CD14-positive monocyte (primary cell): Measurements from ENCODE around the gene MGAM2. TPM values are rescaled to one million over a fixed set of nuclear protein-coding genes. Genes with fewer than 3 reads are reported as not detected.

Source experiments
- DNase-seq, 3 donors: peaks; one replicate each; pipeline ENCODE4 v3.0.0-alpha.2; 2011 to 2022
- H2AFZ ChIP-seq: 2 replicates; pipeline ENCODE4 v1.6.0; 2012; ENCODE audit warnings: mild to moderate bottlenecking, low read depth, low read length, inconsistent platforms; ENCODE audit not compliant: insufficient read depth, poor library complexity, severe bottlenecking
- H3K27ac ChIP-seq, 2 donors: 1 replicate in 1 of 2; 2 replicates in 1 of 2; pipeline ENCODE4 v1.5.1; 2012 to 2013; ENCODE audit warnings: low read length in 2 of 2, control low read depth in 1 of 2, inconsistent platforms in 1 of 2, low read depth in 1 of 2, mild to moderate bottlenecking in 1 of 2
- H3K27me3 ChIP-seq, 2 donors: one replicate each; pipeline versions ENCODE4 v1.6.0 to v1.6.1; 2011 to 2013; ENCODE audit warnings: low read length in 2 of 2; ENCODE audit not compliant: control insufficient read depth in 2 of 2, insufficient read depth in 2 of 2
- H3K36me3 ChIP-seq, 2 donors: replicated peaks in 1 of 2; 1 replicate in 1 of 2; 2 replicates in 1 of 2; pipeline versions ENCODE4 v1.5.1 to v1.6.1; 2012 to 2013; ENCODE audit warnings: low read length in 2 of 2, control low read depth in 1 of 2, inconsistent platforms in 1 of 2, mild to moderate bottlenecking in 1 of 2; ENCODE audit not compliant: insufficient read depth in 2 of 2, control insufficient read depth in 1 of 2
- H3K4me1 ChIP-seq, 2 donors: 1 replicate in 1 of 2; 2 replicates in 1 of 2; pipeline versions ENCODE4 v1.5.1 to v1.6.1; 2012 to 2013; ENCODE audit warnings: low read length in 2 of 2, control low read depth in 1 of 2, inconsistent platforms in 1 of 2, mild to moderate bottlenecking in 1 of 2, moderate library complexity in 1 of 2; ENCODE audit not compliant: insufficient read depth in 2 of 2, control insufficient read depth in 1 of 2
- H3K4me2 ChIP-seq: replicated peaks from 2 replicates; pipeline ENCODE3; 2012; ENCODE audit warnings: low read length, moderate library complexity, mild to moderate bottlenecking; ENCODE audit not compliant: poor library complexity, severe bottlenecking; ENCODE audit errors: extremely low read depth
- H3K4me3 ChIP-seq, 3 experiments: fragments of 200-600 bp in 1 of 3; sonication (generic) in 1 of 3; replicated peaks in 1 of 3; 1 replicate in 2 of 3; 2 replicates in 1 of 3; pipeline ENCODE4 v1.5.1; 2011 to 2013; ENCODE audit warnings: low read length in 3 of 3, mild to moderate bottlenecking in 3 of 3, control low read depth in 2 of 3, low read depth in 2 of 3, inconsistent platforms in 1 of 3, moderate library complexity in 1 of 3
- H3K79me2 ChIP-seq: 2 replicates; pipeline ENCODE4 v1.6.0; 2012; ENCODE audit warnings: mild to moderate bottlenecking, control low read depth, inconsistent platforms, low read length, moderate library complexity; ENCODE audit not compliant: insufficient read depth
- H3K9ac ChIP-seq: 2 replicates; pipeline ENCODE4 v1.6.0; 2017; ENCODE audit warnings: low read length, mild to moderate bottlenecking; ENCODE audit not compliant: insufficient read depth, poor library complexity, severe bottlenecking
- H3K9me3 ChIP-seq, 2 donors: replicated peaks in 1 of 2; 1 replicate in 1 of 2; 2 replicates in 1 of 2; pipeline versions ENCODE4 v1.5.1 to v1.6.1; 2012 to 2013; ENCODE audit warnings: low read length in 2 of 2, control low read depth in 1 of 2; ENCODE audit not compliant: control insufficient read depth in 1 of 2, insufficient read depth in 1 of 2
- H4K20me1 ChIP-seq: 2 replicates; pipeline ENCODE4 v1.6.0; 2012; ENCODE audit warnings: mild to moderate bottlenecking, low read length, control low read depth, moderate library complexity; ENCODE audit not compliant: insufficient read depth
- H3K27ac Mint-ChIP-seq, 7 donors: one replicate each; pipeline ENCODE4 v1.8.0; 2020; ENCODE audit warnings: mild to moderate bottlenecking in 7 of 7, mixed read lengths in 7 of 7, moderate library complexity in 6 of 7, inconsistent platforms in 2 of 7
- H3K27me3 Mint-ChIP-seq, 3 donors: one replicate each; pipeline ENCODE4 v1.8.0; 2021 to 2022; ENCODE audit warnings: low read depth in 3 of 3, mild to moderate bottlenecking in 3 of 3, mixed read lengths in 3 of 3, moderate library complexity in 3 of 3, inconsistent platforms in 1 of 3
- H3K36me3 Mint-ChIP-seq, 2 donors: one replicate each; pipeline ENCODE4 v1.8.0; 2020; ENCODE audit warnings: mixed read lengths in 2 of 2, inconsistent platforms in 1 of 2, mild to moderate bottlenecking in 1 of 2
- H3K4me1 Mint-ChIP-seq: one replicate; pipeline ENCODE4 v1.8.0; 2020; ENCODE audit warnings: mild to moderate bottlenecking, mixed read lengths
- H3K4me3 Mint-ChIP-seq, 2 donors: one replicate each; pipeline ENCODE4 v1.8.0; 2020; ENCODE audit warnings: mild to moderate bottlenecking in 2 of 2, mixed read lengths in 2 of 2, moderate library complexity in 1 of 2
- H3K9me3 Mint-ChIP-seq, 7 donors: one replicate each; pipeline ENCODE4 v1.8.0; 2020 to 2022; ENCODE audit warnings: mixed read lengths in 7 of 7, mild to moderate bottlenecking in 6 of 7, moderate library complexity in 6 of 7, inconsistent platforms in 2 of 7
- WGBS: methylation state at CpG from one replicate; pipeline ENCODE4 v1.1.5; 2013; ENCODE audit warnings: missing lambda C conversion rate; ENCODE audit not compliant: insufficient coverage; 5-methylcytosine and 5-hydroxymethylcytosine counted together
- intact Hi-C, 2 donors: fragments of 100-400 bp; cut with micrococcal nuclease; formaldehyde crosslinking; loops; one replicate each; pipeline versions ENCODE4 v1.15.0 to v1.15.1; 2023
- polyA plus RNA-seq, 3 donors: library from polyadenylated mRNA; depleted of rRNA in 1 of 3; unstranded in 2 of 3; stranded (reverse) in 1 of 3; fragments of 300-500 nt in 2 of 3; fragments of >200 nt in 1 of 3; fragmentation: Illumina TruSeq in 2 of 3; gene quantifications; 1 replicate in 2 of 3; 2 replicates in 1 of 3; pipeline ENCODE4 v1.2.3, GENCODE V29; 2012 to 2021
- TF ChIP-seq, protein P1 (sequence below): fragments of 200-600 bp; IDR thresholded peaks from one replicate; pipeline ENCODE4 v1.8.0; 2022; ENCODE audit warnings: antibody characterized with exemption, mild to moderate bottlenecking

The MGAM2 gene
- polyA plus RNA-seq, 3 donors = 0.08 TPM; not detected in 2

DNA sequence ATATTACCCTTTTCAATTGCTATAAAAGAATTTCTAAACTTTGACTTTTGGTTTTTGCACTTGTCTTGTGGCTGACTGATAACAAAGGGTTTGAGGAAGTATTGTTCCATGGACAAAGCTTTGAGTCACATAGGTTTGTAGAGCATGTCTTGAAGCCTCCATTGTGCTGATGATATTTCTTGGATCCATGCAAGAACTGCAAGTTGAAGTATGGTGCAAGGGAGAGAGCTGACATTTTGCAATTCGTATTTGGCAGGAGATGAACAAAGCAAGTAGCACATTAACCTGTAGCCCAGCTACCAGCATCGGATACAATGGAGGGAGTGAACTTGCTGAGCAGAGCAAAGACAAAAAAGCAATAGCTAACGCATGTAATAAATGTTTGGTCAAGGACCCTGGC is 23.4 kb downstream of the MGAM2 start:
- WGBS = 86% methylated on average over 3 of the region's 3 CpGs
- intact Hi-C loops = no loop called here
- DNase-seq = no peak

DNA sequence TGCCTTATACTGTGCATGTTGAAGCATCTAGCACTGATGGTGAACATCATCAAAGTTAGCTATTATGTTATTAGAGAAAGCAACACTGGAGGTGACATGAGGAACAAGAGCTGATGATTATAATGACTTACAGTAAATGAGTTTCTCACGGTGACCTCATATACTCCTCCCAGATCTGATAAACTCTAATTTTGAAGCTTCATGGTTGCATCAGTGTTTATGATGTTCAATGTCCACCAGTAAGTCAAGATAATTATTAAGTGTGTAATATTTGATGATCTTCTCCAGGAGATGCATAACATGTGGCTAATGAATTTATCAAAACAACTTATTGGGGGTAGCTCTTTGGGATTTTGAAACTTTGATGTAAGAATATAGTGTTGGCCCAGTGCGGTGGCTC is 27.5 kb downstream of the MGAM2 start:
- Mint-ChIP-seq H3K4me1 (no peaks in the 10 kb centered on the region), H3K27me3 (peaks cover 0 to 5% (median 3%) of the 10 kb centered on the region in 3 donors), H3K36me3 (no peaks in the 10 kb centered on the region), H3K4me3 (no peak overlapping the region), H3K9me3 (no peaks in the 10 kb centered on the region), H3K27ac (no peak overlapping the region)
- Histone ChIP-seq H3K79me2 (no peaks in the 10 kb centered on the region), H3K4me2 (no peak overlapping the region), H3K27me3 (no peaks in the 10 kb centered on the region), H3K27ac (no peak overlapping the region), H3K9me3 (no peaks in the 10 kb centered on the region), H3K9ac (no peak overlapping the region), H3K36me3 (no peaks in the 10 kb centered on the region), H3K4me3 (no peak overlapping the region), H2AFZ (no peak overlapping the region), H3K4me1 (no peaks in the 10 kb centered on the region), H4K20me1 (no peaks in the 10 kb centered on the region)
- TF ChIP-seq, protein P1, sequence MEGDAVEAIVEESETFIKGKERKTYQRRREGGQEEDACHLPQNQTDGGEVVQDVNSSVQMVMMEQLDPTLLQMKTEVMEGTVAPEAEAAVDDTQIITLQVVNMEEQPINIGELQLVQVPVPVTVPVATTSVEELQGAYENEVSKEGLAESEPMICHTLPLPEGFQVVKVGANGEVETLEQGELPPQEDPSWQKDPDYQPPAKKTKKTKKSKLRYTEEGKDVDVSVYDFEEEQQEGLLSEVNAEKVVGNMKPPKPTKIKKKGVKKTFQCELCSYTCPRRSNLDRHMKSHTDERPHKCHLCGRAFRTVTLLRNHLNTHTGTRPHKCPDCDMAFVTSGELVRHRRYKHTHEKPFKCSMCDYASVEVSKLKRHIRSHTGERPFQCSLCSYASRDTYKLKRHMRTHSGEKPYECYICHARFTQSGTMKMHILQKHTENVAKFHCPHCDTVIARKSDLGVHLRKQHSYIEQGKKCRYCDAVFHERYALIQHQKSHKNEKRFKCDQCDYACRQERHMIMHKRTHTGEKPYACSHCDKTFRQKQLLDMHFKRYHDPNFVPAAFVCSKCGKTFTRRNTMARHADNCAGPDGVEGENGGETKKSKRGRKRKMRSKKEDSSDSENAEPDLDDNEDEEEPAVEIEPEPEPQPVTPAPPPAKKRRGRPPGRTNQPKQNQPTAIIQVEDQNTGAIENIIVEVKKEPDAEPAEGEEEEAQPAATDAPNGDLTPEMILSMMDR = no peak
- no peak for DNase-seq
- 100% methylated on average over 1 of the region's 2 CpGs for WGBS
- intact Hi-C loops = no loop called here

More for the DNA sequence above, 23.4 kb downstream of the MGAM2 start:
- H3K36me3 ChIP-seq = no peaks in the 10 kb centered on the region
- H4K20me1 ChIP-seq = no peaks in the 10 kb centered on the region
- no peaks in the 10 kb centered on the region for H3K36me3 Mint-ChIP-seq
- no peaks in the 10 kb centered on the region for H3K9me3 ChIP-seq
- H3K4me1 ChIP-seq = no peaks in the 10 kb centered on the region
- H3K4me3 Mint-ChIP-seq = no peak overlapping the region
- H3K9ac ChIP-seq = no peak overlapping the region
- no peaks in the 10 kb centered on the region for H3K9me3 Mint-ChIP-seq
- H3K4me1 Mint-ChIP-seq = no peaks in the 10 kb centered on the region
- H2AFZ ChIP-seq = no peak overlapping the region
- no peaks in the 10 kb centered on the region for H3K27me3 ChIP-seq
- no peak overlapping the region for H3K27ac Mint-ChIP-seq
- no peak overlapping the region for H3K4me3 ChIP-seq
- no peaks in the 10 kb centered on the region for H3K79me2 ChIP-seq
- no peak overlapping the region for H3K4me2 ChIP-seq
- no peak overlapping the region for H3K27ac ChIP-seq
- peaks cover 0 to 3% (median 0%) of the 10 kb centered on the region in 3 donors for H3K27me3 Mint-ChIP-seq
- TF ChIP-seq, protein P1 = no peak
